Vagina (tissue), 2 donors: ENCODE data around the gene ISG20L2. TPM values are rescaled to one million over a fixed set of nuclear protein-coding genes. Genes with fewer than 3 reads are reported as not detected.
A peak's percentile ranks its signal among the peaks of the same experiment; 100 is the strongest.

Source experiments
- DNase-seq, 2 donors: peaks; one replicate each; pipeline ENCODE4 v3.0.0-alpha.2; 2017; ENCODE audit errors: extremely low spot score in 2 of 2
- H3K27ac ChIP-seq: fragments of 200-600 bp; sonication (generic); one replicate; pipeline ENCODE4 v1.5.1; 2019
- H3K27me3 ChIP-seq: fragments of 200-600 bp; sonication (generic); one replicate; pipeline ENCODE4 v1.5.1; 2019
- H3K36me3 ChIP-seq, 2 donors: fragments of 200-600 bp; sonication (generic); one replicate each; pipeline ENCODE4 v1.5.1; 2017 to 2019
- H3K4me1 ChIP-seq: fragments of 200-600 bp; sonication (generic); one replicate; pipeline ENCODE4 v1.5.1; 2019
- H3K4me3 ChIP-seq, 2 donors: fragments of 200-600 bp; sonication (generic); 1 replicate in 1 of 2; 2 replicates in 1 of 2; pipeline ENCODE4 v1.5.1; 2016 to 2019
- H3K9me3 ChIP-seq: fragments of 200-600 bp; sonication (generic); one replicate; pipeline ENCODE4 v1.5.1; 2019
- POLR2A ChIP-seq, 2 donors: fragments of 450-650 bp; IDR thresholded peaks; one replicate each; pipeline ENCODE4 v1.6.1; 2017; ENCODE audit warnings: antibody characterized with exemption in 2 of 2, mild to moderate bottlenecking in 2 of 2, moderate library complexity in 2 of 2
- POLR2AphosphoS5 ChIP-seq, 2 donors: sonication (generic); formaldehyde crosslinking; IDR thresholded peaks; one replicate each; pipeline ENCODE4 v1.9.0; 2017; ENCODE audit warnings: antibody characterized with exemption in 2 of 2, mild to moderate bottlenecking in 2 of 2, low read depth in 1 of 2; ENCODE audit not compliant: insufficient read depth in 1 of 2
- intact Hi-C: fragments of 100-400 bp; cut with DNase I; formaldehyde crosslinking; loops from one replicate; pipeline ENCODE4 v1.15.1; 2023
- total RNA-seq: library from RNA; depleted of rRNA; stranded (reverse); fragments of >200 nt; gene quantifications from one replicate; pipeline ENCODE4 v1.2.3, GENCODE V29; 2016
- TF ChIP-seq, protein P1 (sequence below), 3 experiments: fragments of 450-650 bp in 2 of 3; fragments of 200-600 bp in 1 of 3; sonication (generic) in 1 of 3; IDR thresholded peaks; one replicate each; pipeline ENCODE4 v1.5.1; 2017 to 2019; ENCODE audit warnings: antibody characterized with exemption in 3 of 3, mild to moderate bottlenecking in 2 of 3, moderate library complexity in 2 of 3

ISG20L2 gene
- total RNA-seq, 1 donor from 2014 or later: 12.8 TPM

DNA sequence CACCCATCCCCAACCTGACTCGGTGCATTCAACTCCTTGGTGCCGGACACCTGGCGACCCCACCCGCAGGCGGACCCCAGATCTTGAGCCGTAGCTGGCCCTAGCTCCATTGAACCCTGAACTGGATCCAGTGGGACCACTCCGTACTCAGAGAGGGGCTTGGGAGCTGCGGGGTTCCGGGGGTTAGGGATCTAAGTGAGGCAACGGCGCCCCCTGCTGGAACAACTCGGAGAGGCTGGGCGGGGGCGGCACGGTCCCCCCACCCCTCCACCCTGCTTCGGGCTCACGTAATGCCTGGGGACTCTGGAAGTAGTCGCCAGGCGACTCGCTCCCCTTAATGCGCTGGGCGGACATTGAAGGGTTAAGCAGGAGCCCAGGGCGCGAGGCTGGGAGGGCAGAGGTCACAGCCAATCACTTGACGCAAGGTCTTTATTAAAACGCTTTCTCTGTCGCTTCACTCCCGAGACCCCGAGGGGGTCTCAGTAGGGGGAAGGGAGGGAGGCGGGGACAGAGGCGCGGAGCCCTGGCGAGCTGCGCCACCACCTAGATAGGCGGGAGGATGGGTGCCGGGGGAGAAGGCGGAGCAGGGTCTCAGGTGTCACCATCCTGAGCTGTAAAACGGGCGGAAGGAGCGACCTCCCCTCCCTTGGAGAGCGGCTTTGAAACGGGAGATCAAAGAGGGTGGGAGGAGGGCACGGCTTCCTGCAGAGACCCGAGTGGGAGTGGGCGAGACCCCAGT, 22.5 kb downstream of the ISG20L2 start:
- H3K4me1 ChIP-seq: peaks cover 84% of the 10 kb centered on the region
- TF ChIP-seq, protein P1, sequence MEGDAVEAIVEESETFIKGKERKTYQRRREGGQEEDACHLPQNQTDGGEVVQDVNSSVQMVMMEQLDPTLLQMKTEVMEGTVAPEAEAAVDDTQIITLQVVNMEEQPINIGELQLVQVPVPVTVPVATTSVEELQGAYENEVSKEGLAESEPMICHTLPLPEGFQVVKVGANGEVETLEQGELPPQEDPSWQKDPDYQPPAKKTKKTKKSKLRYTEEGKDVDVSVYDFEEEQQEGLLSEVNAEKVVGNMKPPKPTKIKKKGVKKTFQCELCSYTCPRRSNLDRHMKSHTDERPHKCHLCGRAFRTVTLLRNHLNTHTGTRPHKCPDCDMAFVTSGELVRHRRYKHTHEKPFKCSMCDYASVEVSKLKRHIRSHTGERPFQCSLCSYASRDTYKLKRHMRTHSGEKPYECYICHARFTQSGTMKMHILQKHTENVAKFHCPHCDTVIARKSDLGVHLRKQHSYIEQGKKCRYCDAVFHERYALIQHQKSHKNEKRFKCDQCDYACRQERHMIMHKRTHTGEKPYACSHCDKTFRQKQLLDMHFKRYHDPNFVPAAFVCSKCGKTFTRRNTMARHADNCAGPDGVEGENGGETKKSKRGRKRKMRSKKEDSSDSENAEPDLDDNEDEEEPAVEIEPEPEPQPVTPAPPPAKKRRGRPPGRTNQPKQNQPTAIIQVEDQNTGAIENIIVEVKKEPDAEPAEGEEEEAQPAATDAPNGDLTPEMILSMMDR (IDR thresholded peaks at IDR 0.05): peak; percentile 31 to 77 (median 70)
- TF ChIP-seq POLR2A (IDR thresholded peaks at IDR 0.05) (no peak), POLR2AphosphoS5 (IDR thresholded peaks at IDR 0.05; ENCODE audit: insufficient read depth in 1 of 2, low read depth in 1 of 2) (peak in 1 of 2 donors; percentile 55)
- H3K9me3 ChIP-seq: no peaks in the 10 kb centered on the region
- no peak for DNase-seq
- H3K36me3 ChIP-seq: no peaks in the 10 kb centered on the region
- peak overlapping the region; percentile 51 to 60 for H3K4me3 ChIP-seq
- intact Hi-C loops: loop anchor here (2.0 kb wide), 1 partner anchor 21 kb away; no protein-coding TSS in a partner anchor
- no peaks in the 10 kb centered on the region for H3K27me3 ChIP-seq
- H3K27ac ChIP-seq: peak overlapping the region; percentile 95

DNA sequence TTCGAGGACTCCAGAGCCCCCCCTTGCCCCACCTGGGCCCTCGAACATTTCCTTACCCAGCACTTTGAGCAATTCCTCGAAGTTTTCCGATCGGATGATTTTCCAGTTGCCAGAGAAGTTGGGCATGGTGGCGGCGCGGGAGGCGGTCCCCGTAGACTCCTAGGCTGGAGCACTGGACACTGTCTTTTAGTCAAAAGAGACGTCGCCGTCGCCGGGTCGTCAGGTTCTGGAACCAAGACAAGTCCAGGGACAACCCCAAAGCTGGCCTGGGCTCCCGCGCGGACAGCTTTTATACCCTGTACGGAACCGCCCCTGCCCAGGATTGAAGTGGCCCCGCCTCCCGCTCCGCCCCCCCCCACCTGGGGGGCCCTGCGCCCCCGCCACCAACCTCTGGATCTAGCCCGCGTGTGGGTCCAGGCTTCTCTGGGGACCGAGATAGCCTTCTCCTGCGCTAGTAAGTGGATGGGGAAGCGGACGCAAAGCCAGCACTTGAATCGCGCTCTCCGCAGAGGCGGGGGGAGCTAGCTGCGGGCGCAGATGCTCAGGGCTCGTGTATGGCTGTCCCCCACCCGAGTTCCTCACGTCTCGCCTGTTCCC, 23.1 kb downstream of the ISG20L2 start, which contains the start of gene CRABP2:
TSS of gene CRABP2 (minus strand) at position 263 of the 597 bp plus-strand sequence. CDS start at position 126, 137 bp downstream.
- Histone ChIP-seq H3K27me3 (no peaks in the 10 kb centered on the region), H3K9me3 (no peaks in the 10 kb centered on the region), H3K36me3 (no peaks in the 10 kb centered on the region), H3K27ac (peak within 1 kb of the TSS; percentile 95), H3K4me3 (peak within 1 kb of the TSS; percentile 51 to 60), H3K4me1 (peaks cover 77% of the 10 kb centered on the region)
- TF ChIP-seq, protein P1 (IDR thresholded peaks at IDR 0.05): no peak
- TF ChIP-seq POLR2A (IDR thresholded peaks at IDR 0.05): peak in 1 of 2 donors; percentile 7
- peak in 1 of 2 donors; percentile 67 for TF ChIP-seq POLR2AphosphoS5 (IDR thresholded peaks at IDR 0.05; ENCODE audit: insufficient read depth in 1 of 2, low read depth in 1 of 2)
- DNase-seq: no peak
- intact Hi-C loops: loop anchor here (2.0 kb wide), 1 partner anchor 21 kb away; no protein-coding TSS in a partner anchor

DNA sequence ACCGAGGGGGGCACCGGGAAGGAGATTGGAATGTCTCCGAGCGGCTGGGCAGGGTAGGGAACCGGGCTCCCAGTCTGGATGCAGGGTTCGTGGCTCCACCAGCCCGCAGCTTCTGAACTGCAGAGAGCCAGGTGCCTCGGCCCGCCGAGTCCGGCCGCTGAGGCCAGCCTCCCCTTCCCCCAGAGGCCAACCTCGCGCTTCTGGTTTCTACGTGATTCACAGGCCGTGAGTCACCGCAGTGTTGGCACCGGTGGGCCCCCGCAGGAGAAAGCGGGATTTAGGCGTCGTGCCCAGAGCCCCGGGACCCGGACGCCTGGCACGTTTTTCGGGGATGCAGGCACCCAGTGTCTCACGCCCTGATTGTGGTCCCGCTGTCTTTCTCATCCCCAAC, 23.6 kb downstream of the ISG20L2 start:
- TF ChIP-seq, protein P1 (IDR thresholded peaks at IDR 0.05): no peak
- TF ChIP-seq POLR2A (IDR thresholded peaks at IDR 0.05) (no peak), POLR2AphosphoS5 (IDR thresholded peaks at IDR 0.05; ENCODE audit: insufficient read depth in 1 of 2, low read depth in 1 of 2) (peak in 1 of 2 donors; percentile 78)
- Histone ChIP-seq H3K9me3 (no peaks in the 10 kb centered on the region), H3K4me3 (peak overlapping the region; percentile 51 to 60), H3K36me3 (no peaks in the 10 kb centered on the region), H3K27ac (peak overlapping the region; percentile 95), H3K4me1 (peaks cover 72% of the 10 kb centered on the region), H3K27me3 (no peaks in the 10 kb centered on the region)
- DNase-seq: no peak
- intact Hi-C loops: loop anchor here (2.0 kb wide), 1 partner anchor 22 kb away; no protein-coding TSS in a partner anchor

DNA sequence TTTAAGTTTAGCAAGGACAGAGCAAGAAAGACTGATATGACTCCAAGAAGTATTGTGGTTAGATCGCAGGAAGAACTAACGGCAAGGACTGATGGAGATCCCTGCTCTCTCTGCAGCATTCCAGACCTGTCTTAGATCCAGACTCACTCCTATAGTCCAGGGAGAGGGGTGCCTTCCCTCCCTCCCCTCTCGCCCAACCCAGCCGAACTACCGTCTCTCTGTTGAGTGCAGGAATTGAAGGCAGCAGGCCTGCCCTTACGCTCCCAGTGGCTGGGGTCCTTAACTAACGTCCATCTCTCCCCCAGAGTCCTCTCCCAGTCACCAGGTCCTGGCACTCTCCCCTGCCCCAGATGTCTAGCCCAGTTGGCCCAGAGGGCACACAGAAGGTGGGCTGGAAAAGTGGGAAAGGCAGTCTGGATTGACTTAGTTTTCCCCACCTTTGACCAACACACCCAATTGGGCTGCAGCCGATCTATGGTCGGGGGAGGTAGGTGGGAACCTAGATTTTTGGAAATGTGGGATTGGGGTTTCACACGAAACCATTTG, 24.3 kb downstream of the ISG20L2 start:
- intact Hi-C loops: loop anchor here (2.0 kb wide), 1 partner anchor 23 kb away; no protein-coding TSS in a partner anchor
- peaks cover 65% of the 10 kb centered on the region for H3K4me1 ChIP-seq
- no peaks in the 10 kb centered on the region for H3K27me3 ChIP-seq

More for the DNA sequence above, 24.3 kb downstream of the ISG20L2 start:
- H3K9me3 ChIP-seq: no peaks in the 10 kb centered on the region
- no peaks in the 10 kb centered on the region for H3K36me3 ChIP-seq
- DNase-seq: no peak
- peak overlapping the region; percentile 51 to 60 for H3K4me3 ChIP-seq
- H3K27ac ChIP-seq: peak overlapping the region; percentile 95
- no peak for TF ChIP-seq POLR2AphosphoS5 (IDR thresholded peaks at IDR 0.05; ENCODE audit: insufficient read depth in 1 of 2, low read depth in 1 of 2)
- TF ChIP-seq, protein P1 (IDR thresholded peaks at IDR 0.05): no peak
- TF ChIP-seq POLR2A (IDR thresholded peaks at IDR 0.05): no peak
